GM21447 (cell line): ENCODE results near the gene NF1.
"Not testable (repeated sequence)": the region's sequence is repeated elsewhere in the genome, so short reads cannot be mapped to it uniquely, and the experiment has no call there.

Experiments
- ATAC-seq: cut with Tn5 transposase; IDR thresholded peaks from one replicate; pipeline ENCODE4 v1.9.1; 2021; ENCODE audit not compliant: unreplicated experiment

NF1 gene

DNA sequence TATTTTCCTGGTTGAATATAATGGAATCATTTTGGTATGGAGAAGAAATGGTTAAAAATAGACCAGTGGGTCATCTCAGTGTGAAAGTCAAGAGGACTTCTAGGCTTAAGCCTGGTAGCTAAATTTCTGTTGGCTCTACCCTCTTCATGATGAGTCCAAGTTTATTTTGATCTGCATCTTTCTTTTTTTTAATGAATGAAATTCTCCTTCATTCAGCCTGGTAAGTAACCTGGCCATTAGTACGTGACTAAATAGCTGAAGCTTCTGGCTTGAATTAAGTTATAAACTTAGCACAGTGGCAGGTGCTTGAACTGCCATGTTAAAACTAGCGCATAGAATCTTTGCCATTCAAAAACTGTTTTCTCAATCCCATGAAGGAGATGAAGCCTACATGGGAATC, 28.0 kb downstream of the NF1 start:
- no peak for ATAC-seq

GRCh38 chr17:31126318-31126717, 31.5 kb downstream of the NF1 start:
- ATAC-seq: no peak

- no peak for ATAC-seq
Observed at GRCh38 chr17:31128241-31128640, 33.5 kb downstream of the NF1 start.

- no peak for ATAC-seq
Observed at GRCh38 chr17:31130286-31131224, 35.8 kb downstream of the NF1 start.

DNA sequence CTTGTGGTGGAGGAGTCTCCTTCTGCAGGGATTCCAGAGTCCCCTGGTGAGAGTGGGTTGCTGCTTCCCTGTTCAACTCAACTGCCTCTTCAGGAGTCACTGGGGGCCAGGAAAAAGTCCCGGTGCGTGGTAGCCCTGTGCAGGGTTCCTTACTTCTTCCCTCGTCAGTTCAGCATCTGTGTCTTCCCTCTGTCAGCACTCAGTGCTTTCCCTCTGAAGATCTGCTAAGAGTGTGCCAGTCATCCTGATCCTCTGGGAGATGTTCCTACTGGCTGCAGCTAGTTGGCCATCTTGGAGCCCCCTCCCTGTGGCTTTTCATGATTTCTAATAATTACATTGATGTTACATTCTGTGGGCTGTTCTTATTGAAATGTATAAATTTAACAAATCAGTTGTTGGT, 36.5 kb downstream of the NF1 start:
- no peak for ATAC-seq

DNA sequence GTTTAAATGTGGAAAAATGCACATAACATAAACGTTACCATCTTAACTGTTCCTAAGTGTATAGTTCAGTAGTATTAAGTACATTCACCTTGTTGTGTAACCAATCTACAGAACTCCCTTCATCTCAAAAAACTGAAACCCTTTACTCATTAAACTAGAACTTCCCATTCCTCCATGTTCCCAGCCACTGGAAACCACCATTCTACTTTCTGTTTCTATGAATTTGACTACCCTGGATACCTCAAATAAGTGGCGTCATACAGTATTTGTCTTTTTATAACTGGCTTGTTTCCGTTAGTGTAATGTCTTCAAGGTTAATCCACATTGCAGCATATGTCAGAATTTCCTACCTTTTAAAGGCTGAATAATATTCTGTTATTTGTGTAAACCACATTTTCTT, 38.2 kb downstream of the NF1 start:
- ATAC-seq: no peak

- no peak for ATAC-seq
Observed at GRCh38 chr17:31134576-31134975, 39.8 kb downstream of the NF1 start.

GRCh38 chr17:31136319-31136718, 41.5 kb downstream of the NF1 start:
- no peak for ATAC-seq

DNA sequence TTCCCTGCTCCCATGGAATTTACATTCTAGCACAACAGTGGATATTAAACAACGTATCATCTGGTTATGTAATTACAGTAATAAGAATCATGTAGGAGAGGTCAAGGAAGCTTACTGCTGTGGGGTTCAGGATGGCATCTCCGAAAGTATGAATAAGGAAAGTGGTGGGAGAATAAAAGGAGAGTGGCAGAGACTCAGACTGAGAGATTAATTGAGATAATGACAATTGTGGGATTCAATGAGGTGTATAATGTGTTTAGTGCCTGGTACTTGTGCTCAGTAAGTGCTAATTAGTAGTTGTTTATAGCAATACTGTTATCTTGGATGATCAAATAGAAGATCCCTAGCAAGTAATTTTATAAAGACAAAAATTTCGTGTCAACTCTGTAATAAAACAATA, 45.3 kb downstream of the NF1 start:
- ATAC-seq: no peak

- ATAC-seq: no peak
Observed at GRCh38 chr17:31144428-31144827, 49.7 kb downstream of the NF1 start.

DNA sequence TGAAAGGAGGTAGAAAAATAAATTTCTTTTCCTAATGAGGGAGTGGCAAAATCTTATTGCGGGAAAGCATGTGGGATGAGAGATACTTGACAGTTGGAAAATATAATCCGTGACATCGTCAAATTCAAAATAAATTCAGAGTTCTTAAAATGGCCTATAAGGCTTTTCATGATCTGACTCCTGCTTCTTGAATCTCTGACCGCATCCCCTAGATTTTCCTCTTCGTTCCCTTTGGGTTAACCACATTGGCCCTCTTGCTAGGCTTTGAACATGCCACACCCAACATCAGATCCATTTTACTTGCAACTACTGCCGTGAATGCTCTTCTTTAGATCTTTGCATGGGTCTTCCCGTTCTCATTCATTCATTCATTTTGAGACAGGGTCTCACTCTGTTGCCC, 50.1 kb downstream of the NF1 start:
- ATAC-seq: no peak

- no peak for ATAC-seq
Observed at GRCh38 chr17:31147507-31148202, 52.9 kb downstream of the NF1 start.

DNA sequence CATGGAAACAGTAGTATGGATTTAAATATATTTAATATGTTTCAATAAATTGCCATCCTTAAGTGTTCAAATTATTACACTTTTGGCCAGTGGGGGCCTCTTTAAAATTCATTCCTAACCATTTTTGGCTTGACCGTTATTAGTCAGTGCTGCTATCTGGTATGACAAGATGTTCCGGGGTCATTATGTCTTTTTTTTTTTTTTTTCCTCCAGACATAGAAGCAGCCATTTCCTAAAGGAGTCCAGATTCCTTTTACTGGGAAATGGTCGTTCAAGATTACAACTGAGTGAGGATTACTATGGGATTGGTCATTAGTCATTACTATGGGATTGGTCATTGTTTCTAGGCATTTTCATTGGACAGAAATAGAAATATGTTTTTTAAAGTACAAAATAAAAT, 53.4 kb downstream of the NF1 start:
- ATAC-seq: no peak

DNA sequence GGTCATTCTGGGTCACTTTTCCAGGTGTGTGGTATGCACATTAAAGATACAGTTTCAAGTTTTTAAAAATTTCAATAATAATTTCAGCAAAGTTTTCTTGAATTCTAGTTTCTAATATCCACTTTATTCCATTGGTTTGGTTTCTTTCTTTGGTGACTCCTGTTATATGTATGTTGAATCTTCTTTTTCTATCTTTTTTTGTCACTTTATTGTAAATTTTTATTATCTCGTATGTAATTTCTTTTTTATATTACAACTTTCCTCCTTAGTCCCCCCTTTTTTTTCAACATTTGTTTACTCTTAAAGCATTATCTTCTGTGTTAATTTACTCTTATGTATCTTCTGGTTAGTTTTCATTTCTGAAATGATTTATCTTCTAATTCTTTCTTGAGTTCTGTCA, 57.5 kb downstream of the NF1 start:
- ATAC-seq: no peak

DNA sequence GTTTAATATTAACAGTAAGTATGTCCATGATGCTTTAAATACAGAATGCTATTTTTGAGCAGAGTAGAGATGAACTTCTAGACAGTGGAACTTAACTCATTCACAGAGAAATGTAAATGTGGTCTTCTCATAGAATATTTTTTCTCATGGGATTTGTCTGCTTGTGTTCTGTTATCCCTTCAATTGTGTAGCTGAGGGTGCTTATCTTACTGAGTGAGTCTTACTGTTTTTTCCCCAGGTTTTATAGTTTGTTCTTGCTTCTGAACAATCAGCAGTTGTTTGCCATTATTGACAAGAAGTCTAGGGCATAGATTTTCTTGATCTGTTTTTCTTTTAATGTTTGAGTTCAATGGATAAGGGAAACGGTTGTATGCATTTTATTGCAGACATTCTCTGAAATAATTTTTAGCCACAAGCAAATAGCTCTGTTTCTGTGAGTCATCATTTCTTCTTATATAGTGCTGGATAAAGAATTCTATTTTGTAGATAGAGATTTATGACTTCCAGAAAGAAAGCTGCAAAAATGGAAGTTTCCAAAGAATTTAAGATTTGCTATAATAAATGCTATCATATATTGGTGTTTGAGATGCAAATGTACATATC, 60.5 kb downstream of the NF1 start:
- no peak for ATAC-seq

DNA sequence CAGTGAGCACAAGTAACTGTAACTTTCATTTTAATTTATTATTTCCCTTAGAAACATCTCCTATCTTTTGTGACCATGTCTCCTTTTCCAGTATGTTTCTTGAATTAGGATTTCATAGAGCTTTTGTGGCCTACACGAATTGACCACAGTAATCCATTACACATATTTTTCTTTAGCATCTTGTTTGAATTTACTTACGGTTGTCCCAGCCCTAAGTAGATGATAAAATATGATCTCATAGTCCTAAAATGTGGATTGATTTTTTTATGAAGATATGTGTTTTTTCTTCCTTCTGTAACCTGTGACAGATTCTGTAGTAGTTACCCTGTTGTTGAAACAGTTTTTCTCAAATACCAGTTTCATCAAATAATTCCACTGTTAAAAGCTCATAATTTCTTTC, 61.5 kb downstream of the NF1 start:
- ATAC-seq: no peak

- ATAC-seq: not testable (repeated sequence)
Observed at GRCh38 chr17:31156864-31157263, 62.1 kb downstream of the NF1 start.

- ATAC-seq: no peak
Observed at GRCh38 chr17:31158746-31159377, 64.1 kb downstream of the NF1 start.

DNA sequence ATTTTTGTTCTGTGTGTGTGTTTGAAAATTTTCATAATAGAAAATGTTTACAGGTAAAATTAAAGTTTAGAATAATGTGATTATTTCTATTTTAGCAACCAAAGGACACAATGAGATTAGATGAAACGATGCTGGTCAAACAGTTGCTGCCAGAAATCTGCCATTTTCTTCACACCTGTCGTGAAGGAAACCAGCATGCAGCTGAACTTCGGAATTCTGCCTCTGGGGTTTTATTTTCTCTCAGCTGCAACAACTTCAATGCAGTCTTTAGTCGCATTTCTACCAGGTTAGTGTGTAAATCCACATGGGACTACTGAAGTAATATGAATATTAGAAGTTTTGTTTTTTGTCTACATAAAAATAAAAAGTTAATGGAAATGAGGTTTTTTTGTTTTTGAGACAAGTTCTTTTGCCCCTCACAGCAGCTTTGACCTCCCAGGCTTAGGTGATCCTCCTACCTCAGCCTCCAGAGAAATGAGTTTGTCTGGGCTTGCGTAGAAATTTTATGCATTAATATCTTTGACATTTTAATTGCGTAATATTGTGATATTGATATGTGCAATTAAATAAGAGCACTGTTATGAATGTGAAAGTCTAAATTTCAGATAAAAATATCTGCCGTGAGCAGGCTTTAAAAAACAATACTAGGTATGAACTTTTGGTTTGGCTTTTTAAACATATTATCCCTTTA, 68.5 kb downstream of the NF1 start:
- no peak for ATAC-seq

- ATAC-seq: no peak
Observed at GRCh38 chr17:31167111-31167510, 72.3 kb downstream of the NF1 start.

GRCh38 chr17:31171701-31172100, 76.9 kb downstream of the NF1 start:
- no peak for ATAC-seq
